Stimulated activated CD4-positive, alpha-beta T cell treated with anti-CD3 and anti-CD28 coated beads, TNF-alpha, amount 100 ng/mL, for 1 hour (primary cell): Measurements from ENCODE around the gene TEX2.

ENCODE experiments used
- DNase-seq, 3 donors: peaks; one replicate each; pipeline ENCODE4 v3.0.0-alpha.2; 2020; ENCODE audit warnings: low read depth in 3 of 3, low spot score in 1 of 3

The TEX2 gene

DNA sequence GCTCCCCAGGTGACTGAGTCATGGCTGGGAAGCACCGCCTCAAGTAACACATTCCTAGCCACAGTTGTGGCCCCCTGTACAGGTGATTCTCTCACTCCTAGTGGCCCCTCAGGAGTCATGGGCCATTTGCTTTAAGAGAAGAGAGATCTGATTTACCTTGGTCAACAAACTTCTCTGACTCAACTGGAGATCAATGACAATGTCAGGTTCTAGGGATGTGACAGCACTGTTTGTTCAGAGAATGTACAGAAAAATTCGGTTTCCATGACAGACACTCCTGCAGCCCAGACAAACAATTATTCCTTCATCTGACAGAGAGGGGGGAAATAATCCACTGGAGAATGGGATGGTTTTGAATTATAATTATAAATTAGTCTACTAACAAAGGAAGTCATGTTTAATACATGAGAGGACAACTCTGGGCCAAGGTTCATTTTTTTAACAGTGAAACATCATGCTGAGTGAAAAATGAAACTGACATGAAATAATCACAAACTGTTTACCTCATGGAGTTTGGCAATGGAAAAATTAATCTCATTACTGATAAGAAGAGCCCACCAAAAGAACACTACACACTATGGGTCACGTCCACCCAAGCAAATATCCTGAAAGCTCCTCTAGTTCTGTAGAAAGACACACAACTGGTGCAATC lies 142.8 kb downstream of the TEX2 start:
- DNase-seq, result no peak

DNA sequence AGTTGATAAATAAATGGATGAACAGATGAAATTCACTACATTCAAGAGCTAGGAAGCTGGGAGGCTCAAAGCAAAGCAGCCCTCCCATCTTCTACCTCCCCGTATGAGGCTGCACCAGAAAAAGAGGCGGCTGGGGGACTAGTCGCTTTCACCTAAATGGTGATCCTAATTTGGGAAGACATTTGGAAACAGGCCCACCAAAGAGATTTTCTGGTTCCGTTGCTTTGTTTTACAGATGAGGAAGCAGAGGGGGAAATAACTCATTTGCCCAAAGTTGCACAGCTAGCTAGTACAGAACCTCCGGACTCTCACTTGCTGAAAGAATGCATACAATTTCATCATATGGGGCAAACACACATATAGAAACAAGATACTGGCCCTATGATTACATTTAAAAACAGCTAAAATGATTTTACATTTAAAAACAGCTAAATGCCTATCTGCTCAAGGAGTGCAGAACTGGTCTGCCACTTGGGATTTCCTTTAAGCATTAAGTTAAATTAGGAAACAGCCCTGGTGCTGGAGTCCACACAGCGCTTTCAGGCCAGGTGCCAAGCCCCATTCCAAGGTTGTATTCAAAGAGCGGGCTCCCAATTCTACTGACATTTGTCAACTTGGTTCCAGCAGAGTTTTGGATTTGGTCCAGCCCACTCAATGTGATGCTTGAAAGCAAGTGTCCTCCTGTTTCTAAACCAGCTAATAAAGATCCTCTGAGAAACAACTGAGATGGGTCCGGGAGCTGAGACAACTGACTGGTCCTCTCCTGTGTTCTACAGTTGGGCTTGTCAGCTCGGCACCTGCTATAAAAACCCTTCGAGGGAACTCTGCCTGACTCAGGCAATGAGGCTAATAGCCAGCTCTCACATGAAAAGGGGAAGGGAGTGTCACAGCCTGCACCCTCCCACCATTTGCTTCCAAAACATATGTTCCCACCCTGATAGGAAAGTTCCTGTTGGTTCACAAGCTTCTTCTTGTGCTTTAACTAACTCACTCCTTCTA lies 144.8 kb downstream of the TEX2 start:
- DNase-seq, result no peak

DNA sequence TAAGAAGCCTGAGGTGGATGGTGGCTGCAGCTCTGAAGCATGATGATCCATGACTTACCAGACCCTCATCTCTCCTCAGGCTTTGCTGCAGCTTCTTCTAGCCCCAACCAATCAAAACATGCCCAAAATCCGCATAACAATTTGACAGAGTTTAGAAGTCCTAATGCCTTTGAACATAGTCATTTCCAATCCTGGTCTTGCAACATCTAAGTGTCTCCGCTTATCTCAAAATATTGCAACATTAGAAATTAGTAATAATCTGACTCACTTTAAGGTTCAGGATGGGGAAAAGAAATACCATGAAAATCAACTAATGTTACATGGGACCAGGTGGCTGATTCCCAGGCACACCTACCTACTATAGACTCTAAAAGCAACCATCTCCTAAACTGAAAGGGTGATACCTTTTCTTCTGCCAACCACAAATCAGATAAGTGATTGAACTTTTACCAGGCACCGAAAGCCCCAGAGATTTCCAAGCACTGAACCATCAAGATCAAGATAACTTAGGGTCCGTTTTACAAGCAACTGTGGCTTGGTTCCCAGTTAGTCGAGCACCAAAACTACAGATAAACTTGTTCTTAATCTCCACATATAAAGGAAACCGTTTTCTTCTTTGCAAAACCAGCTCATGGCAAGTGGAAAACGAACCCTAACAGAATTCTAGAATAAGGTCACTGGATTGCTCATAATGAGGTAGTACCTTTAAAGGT lies 147.1 kb downstream of the TEX2 start:
- DNase-seq, result no peak

DNA sequence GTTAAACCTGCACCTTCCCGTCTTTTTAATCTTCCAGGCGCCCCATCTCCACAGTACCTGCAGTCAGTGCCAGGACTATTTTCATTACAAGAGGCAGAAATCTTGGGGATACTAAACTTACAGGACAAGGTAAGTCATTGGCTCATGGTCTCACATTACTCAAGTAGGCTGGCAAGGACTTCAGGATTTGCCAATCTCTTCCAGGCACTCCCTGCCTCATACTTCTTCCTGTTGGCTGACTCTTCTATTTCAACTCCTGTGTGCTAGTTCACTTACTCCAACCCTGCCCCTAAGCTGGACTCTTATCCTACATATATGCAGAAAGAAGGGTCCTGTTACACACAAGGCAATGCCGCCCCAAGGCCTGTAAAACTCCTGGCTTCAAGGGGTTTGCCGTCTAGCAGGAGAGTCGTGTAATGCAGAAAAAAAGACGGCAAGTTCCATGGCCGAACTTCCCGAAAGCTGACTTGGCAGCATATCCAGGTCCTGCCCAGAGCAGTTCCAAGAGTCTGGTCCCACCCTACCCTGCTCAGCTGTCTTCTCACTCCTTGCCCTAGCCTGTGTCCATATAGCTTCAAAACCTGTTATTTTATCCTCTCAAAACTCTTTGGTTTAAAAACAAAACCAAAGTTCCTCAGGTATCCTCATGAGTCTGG lies 147.9 kb downstream of the TEX2 start:
- no peak for DNase-seq

DNA sequence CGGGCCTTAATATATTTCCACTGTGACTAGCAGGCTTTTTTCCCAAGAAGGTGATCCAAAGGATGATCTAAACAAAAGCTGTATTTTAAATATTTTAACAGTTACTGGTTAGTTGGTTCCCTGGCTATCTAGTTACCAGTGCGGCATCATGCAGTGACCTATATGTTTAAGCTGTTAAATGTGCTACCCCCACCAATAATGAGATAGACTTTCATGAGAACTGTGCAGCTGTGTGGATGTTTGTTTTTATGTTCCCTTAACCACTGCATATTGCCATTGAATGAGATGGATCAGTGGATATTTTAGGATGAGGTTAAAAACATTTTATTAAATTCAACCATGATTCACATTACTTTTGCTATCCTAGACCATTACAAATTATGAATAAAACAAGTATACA lies 150.1 kb downstream of the TEX2 start:
- DNase-seq, result no peak

DNA sequence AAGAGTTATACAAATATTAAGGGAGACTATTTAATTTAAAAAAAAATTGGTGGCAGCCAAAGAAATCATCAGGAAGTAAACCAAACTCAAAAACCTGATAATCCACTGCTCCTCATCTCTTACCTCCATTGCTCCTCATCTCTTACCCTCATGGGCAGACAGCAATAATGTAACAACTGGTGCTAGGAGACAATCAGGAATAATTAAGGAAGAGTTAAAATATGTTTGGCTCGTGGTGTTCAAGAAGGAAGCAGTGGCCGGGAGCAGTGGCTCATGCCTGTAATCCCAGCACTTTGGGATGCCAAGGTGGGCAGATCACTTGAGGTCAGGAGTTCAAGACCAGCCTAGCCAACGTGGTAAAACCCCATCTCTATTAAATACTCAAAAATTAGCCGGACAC lies 151.2 kb downstream of the TEX2 start:
- DNase-seq, result no peak

DNA sequence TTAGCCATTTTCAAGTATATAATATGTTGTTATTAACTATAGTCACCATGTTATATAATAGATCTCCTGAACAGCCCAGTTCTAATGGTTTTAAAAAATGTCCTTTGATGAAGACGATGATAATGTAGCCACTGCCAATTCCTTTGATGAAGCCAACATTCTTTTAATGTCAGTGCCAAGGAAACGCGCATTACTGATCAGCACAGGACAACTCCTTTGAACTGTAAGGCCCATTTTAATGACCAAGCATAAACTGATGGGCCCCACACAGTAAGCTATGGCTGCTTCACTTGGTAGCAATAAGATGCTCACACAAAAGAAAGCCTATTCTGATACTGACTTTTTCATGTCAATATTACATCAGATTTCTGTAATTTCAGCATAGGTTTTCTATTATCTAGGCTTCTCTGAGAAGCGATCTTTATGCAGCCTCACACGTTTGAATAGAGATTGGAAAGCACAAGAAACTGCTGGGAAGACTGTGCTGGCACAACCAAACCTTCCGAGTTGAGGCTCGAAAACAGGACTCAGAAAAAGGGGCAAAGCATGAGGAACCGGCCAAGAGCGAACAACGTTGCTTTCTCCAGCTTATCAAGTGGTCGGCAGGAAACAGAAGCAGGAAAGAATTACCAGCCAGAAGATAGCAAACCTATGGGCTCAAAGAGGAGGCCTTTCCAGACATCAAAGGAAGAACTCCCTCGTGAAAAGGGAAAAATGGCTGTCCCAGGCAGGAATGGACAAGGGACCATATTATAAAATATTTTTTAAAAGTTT lies 152.5 kb downstream of the TEX2 start:
- no peak for DNase-seq

DNA sequence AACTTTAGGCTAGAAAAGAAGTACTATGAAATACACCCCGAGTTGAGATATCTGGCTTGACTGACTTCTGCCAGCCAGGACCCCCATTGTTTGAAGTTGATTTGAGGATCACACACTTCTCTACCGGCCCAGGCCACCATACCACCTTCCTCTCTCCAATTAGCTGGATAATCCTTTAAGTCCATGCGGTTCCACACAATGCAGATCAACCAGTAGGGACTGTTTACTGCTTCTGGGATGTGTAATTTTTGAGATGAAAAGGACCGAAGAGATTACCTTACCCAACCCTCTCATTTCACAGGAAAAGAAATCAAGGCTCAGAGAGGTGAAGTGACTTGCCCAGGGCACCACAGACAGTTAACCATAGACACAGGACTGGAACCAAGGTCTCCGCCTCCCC lies 153.7 kb downstream of the TEX2 start:
- no peak for DNase-seq

DNA sequence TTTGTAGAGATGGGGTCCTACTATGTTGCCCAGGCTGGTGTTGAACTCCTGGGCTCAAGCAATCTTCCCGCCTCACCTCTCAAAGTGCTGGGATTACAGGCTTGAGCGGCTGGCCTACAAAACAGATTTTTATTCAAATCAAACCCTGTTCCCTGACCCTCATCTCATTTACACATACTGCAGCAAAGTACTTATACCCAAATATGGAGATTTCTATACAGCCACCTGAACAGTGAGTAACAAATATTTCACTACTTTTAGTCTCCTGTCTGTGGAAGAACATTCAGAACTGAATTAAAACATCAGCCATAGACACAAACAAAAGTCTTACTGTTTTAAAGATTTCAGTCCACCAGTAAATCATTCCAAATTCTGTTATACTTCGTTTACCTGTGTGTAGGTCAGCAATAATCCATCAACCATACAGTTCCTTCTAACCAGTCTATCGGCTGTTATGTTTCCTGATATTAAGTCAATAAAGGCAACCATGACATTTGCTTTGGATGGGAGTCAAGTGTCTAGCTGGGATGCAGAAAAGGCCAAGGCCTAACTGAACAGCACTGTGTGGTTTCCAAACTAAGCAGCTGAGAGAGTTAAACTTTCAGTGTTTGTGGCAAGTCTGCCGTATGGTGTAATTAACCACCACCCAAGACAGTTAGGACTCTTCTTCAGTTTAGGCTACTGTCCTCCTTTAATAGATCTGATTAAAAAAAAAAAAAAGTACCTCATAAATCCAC lies 155.4 kb downstream of the TEX2 start:
- DNase-seq, result no peak

DNA sequence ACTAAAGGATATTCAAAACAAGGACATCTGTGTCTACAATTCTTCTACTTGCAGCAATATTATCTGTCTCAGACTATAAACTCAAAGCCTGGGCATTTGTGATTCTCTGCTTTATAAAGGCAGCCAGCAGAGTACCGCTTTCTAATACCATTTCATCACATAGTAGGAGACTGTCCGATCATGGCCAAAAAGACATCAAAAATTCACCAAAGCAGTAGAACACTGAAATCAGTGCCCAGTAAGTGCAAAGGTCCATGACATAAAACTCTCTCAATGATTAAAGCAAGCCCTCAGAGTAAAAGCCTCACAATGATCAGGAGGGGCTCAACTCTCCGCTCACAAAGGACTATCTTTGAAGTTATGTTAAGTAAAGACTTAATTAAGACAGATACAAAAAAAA lies 156.1 kb downstream of the TEX2 start:
- DNase-seq, result no peak

DNA sequence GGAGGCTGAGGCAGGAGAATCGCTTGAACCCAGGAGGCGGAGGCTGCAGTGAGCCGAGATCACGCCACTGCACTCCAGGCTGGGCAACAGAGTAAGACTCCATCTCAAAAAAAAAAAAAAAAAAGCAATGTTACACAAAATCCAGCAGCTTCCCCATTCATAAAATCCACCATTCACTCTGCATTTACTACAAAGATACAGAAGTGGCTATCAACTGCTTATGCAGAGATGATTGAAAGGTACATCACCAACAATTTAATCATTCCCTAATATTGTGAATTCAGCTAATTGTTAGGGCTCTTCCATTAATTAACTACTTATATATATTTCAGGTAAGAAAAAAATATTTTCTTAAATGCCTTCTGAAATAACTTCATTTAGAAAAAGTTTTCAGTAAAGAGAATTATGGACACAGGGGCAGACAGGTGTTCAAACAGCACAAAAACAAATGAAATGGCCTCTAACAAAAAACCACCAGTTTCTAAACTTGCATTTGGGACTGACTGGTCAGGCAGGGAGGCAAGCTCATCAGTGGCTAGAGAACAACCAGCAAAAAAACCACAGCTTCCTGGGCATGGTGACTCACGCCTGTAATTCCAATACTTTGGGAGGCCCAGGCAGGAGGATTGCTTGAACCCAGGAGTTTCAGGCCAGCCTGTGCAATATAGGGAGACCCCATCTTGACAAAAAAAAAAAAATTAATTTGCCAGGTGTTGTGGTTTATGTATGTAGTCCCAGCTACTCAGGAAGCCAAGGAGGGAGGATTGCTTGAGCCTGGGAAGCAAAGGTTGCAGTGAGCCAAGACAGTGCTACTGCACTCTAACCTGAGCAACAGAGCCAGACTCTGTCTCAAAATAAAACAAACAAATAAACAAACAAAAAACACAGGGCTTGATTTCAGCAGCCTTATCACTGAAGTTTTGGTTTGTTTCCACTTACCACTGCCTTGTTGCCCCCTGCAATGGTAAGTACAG lies 159.4 kb downstream of the TEX2 start:
- DNase-seq, result no peak

DNA sequence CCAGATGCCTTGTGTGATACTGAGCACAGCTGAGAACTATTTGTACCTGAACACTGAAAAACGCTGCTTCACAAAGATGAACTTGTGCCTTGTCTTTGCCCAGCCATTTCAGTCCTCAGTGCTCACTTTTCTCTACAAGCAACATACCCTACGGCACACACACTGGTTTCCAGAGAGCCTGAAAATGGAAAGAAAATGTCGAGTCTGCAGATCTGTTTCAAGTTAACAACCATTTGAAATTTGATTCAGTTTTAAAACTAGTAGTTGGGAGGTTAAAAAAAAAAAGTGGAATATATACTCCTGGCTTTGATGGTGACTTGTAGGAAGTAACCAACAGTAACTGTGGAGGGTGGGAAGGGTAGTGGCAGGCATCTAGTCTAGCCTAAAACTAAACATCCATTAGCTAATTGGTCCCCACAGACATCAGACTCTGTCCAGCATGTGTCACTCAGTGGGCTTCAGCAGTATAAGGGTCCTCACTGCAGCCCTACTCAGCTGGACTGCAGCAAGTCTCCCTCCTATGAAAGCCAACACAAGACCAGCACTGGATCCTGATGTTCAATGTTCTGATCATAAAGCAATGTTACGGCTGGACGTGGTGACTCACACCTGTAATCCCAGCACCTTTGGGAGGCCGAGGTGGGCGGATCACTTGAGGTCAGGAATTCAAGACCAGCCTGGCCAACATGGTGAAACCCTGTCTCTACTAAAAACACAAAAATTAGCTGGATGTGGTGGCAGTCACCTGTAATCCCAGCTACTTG lies 160.3 kb downstream of the TEX2 start:
- no peak for DNase-seq

DNA sequence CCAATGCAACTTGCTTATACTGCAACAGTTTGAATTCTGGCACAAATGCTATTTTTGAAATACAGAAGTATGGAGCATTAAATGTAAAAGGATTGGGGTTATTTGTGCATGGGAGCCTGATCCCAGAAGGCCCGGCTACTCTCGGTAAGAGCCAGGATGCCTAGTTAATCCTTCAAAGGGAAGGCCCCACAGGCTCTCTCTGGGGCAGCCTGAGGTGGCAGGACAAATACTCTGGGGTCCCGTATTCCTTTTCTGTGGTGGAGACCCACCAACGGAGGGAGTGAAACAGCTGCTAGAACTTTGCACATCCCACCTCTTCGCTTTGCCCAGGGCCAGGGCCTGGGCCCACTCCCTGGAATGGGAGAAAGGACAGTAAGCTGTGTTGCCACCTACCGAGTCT lies 163.5 kb downstream of the TEX2 start:
- no peak for DNase-seq
